HepG2 (cell line): Measurements from ENCODE around the gene PARP3.

Experiments used
- CENPX ChIP-seq: sonication (generic); formaldehyde crosslinking; IDR thresholded peaks from 2 replicates; pipeline ENCODE4 v1.9.0; 2021; ENCODE audit warnings: mild to moderate bottlenecking, missing genetic modification reagents, moderate library complexity
- CTCF ChIP-seq: sonication (generic); formaldehyde crosslinking; IDR thresholded peaks from 2 replicates; pipeline ENCODE4 v1.5.0; 2020; ENCODE audit warnings: mild to moderate bottlenecking, missing genetic modification reagents, moderate library complexity
- ETV6 ChIP-seq: sonication (generic); formaldehyde crosslinking; conservative IDR thresholded peaks from 2 replicates; pipeline ENCODE4 v1.4.0; 2020; ENCODE audit warnings: missing genetic modification reagents
- GABPB1 ChIP-seq: IDR thresholded peaks from 2 replicates; pipeline ENCODE4 v1.6.1; 2016; ENCODE audit warnings: mild to moderate bottlenecking, missing genetic modification reagents, moderate library complexity, missing compliant biosample characterization
- HOXA5 ChIP-seq: sonication (generic); formaldehyde crosslinking; IDR thresholded peaks from 2 replicates; pipeline ENCODE4 v1.4.0; 2020; ENCODE audit warnings: missing genetic modification reagents
- ZNF337 ChIP-seq: sonication (generic); formaldehyde crosslinking; IDR thresholded peaks from 2 replicates; pipeline ENCODE4 v1.5.1; 2020; ENCODE audit warnings: missing genetic modification reagents, low read depth, mild to moderate bottlenecking, borderline replicate concordance
- ZSCAN30 ChIP-seq: sonication (generic); formaldehyde crosslinking; IDR thresholded peaks from 2 replicates; pipeline ENCODE4 v1.5.0; 2020; ENCODE audit warnings: mild to moderate bottlenecking, missing genetic modification reagents
- ZZZ3 ChIP-seq: sonication (generic); formaldehyde crosslinking; IDR thresholded peaks from 2 replicates; pipeline ENCODE4 v1.4.0; 2020; ENCODE audit warnings: missing genetic modification reagents, mild to moderate bottlenecking, borderline replicate concordance

GRCh38 chr3:51997172-51997571 is 55.0 kb downstream of the PARP3 start:
- TF ChIP-seq ETV6 (CRISPR knock-in tag) = no peak
- no peak for TF ChIP-seq ZSCAN30 (CRISPR knock-in tag)
- no peak for TF ChIP-seq CENPX (CRISPR knock-in tag)
- no peak for TF ChIP-seq CTCF
- TF ChIP-seq ZZZ3 (CRISPR knock-in tag) = no peak
- no peak for TF ChIP-seq HOXA5 (CRISPR knock-in tag)
- no peak for TF ChIP-seq GABPB1 (CRISPR knock-in tag)
- no peak for TF ChIP-seq ZNF337
